ENCODE measurements around the gene TC2N. TPM values are rescaled to one million over a fixed set of nuclear protein-coding genes. Genes with fewer than 3 reads are reported as not detected.
"Not testable (repeated sequence)": the region's sequence is repeated elsewhere in the genome, so short reads cannot be mapped to it uniquely, and the experiment has no call there.

Gene TC2N
- total RNA-seq, 2 experiments from 2014 or later = 119 to 120 TPM

DNA sequence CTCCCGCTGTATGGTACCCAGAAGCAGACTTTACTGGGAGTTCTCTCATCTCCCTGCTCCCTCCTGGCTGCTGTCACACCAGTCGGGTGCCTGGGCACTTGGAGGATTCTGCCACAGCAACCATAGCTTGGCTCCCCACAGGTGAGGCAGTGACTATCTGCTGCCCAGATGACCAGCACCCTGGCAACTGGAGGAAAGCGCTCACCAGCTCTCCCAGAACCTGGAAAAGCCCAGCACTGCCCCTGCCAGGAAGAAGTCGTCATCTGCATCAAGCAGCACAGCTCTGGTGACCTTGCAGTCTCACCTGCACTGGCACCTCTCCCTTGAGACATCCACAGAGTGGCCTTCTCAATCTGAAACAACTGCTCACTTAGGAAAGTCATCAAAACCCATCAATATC lies 31.9 kb upstream of the TC2N start:
- ATAC-seq (peak; percentile 44), DNase-seq (peak; percentile 49)
- H3K4me1 Mint-ChIP-seq (ENCODE audit: low read depth) = peaks cover 13% of the 10 kb centered on the region
- H3K9me3 Mint-ChIP-seq (ENCODE audit: insufficient read depth) = no peaks in the 10 kb centered on the region
- H3K27ac Mint-ChIP-seq = peak overlapping the region; percentile 40
- ChIA-PET POLR2A (no interaction called here), CTCF (interaction anchor here (0.6 to 2.1 kb wide), 16 partner anchors 8 to 394 kb away, joined by 3 to 10 read pairs (median 4); no protein-coding TSS in a partner anchor)
- peaks cover 2% of the 10 kb centered on the region for H3K36me3 Mint-ChIP-seq (ENCODE audit: low read depth)
- H3K27me3 Mint-ChIP-seq (ENCODE audit: low read depth) = peaks cover 7% of the 10 kb centered on the region
- H3K4me3 Mint-ChIP-seq = no peak overlapping the region

- DNase-seq (no peak), ATAC-seq (no peak)
- peaks cover 7% of the 10 kb centered on the region for H3K27me3 Mint-ChIP-seq (ENCODE audit: low read depth)
- peaks cover 2% of the 10 kb centered on the region for H3K36me3 Mint-ChIP-seq (ENCODE audit: low read depth)
- H3K4me3 Mint-ChIP-seq = no peak overlapping the region
- POLR2A ChIA-PET = no interaction called here
- H3K9me3 Mint-ChIP-seq (ENCODE audit: insufficient read depth) = no peaks in the 10 kb centered on the region
- no peak overlapping the region for H3K27ac Mint-ChIP-seq
- CTCF ChIA-PET = interaction anchor here (1.1 to 2.1 kb wide), 7 partner anchors 13 to 249 kb away, joined by 3 to 10 read pairs (median 8); no protein-coding TSS in a partner anchor
- peaks cover 18% of the 10 kb centered on the region for H3K4me1 Mint-ChIP-seq (ENCODE audit: low read depth)
Measured at GRCh38 chr14:91898372-91898771, 31.0 kb upstream of the TC2N start.

DNA sequence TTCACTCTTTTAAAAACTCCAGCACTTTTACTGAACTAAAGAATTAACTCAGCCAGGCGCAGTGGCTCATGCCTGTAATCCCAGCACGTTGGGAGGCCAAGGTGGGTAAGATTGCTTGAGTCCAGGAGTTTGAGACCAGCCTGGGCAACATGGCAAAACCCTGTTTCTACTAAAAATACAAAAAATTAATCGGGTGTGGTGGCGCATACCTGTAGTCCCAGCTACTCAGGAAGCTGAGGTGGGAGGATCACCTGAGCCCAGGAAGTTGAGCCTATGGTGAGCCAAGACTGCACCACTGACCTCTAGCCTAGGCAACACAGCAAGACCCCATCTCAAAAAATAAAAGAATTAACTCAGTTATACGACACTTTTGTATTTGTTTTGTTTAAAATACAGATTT lies 30.4 kb upstream of the TC2N start:
- H3K27me3 Mint-ChIP-seq (ENCODE audit: low read depth); ATAC-seq; H3K4me3 Mint-ChIP-seq; H3K9me3 Mint-ChIP-seq (ENCODE audit: insufficient read depth); H3K27ac Mint-ChIP-seq; POLR2A ChIA-PET; DNase-seq; H3K36me3 Mint-ChIP-seq (ENCODE audit: low read depth): not testable (repeated sequence)
- CTCF ChIA-PET = interaction anchor here (1.1 to 1.9 kb wide), 2 partner anchors 13 to 24 kb away, joined by 3 to 6 read pairs; no protein-coding TSS in a partner anchor
- peaks cover 24% of the 10 kb centered on the region for H3K4me1 Mint-ChIP-seq (ENCODE audit: low read depth)

DNA sequence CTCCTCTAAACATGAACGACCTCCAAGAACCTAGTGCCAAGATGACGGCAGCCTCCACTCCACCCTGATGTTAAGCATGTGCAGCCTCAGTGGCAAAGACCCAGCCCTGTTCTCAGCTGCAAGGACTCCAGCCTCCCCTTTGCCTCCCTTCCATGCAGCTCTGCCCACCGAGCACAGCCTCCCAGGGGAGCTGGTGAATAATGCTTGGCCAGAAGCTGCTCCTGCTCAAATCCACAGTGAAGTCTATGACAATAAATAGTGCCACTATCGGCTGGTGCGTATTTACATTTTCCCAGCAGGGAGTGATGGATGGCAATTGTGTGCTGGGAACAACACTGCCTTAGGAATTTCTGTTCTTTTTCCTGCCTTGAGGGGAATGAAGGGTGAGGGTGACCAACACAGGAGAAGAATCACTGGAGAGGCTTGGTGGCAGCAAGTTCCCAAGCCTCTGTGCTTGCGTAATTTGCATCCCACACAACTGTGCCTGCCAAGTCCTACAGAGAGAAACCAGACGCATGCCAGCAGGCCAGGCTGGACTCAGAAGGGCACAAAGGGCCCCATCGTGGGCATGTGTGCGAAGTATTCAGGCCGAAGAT lies 29.9 kb upstream of the TC2N start:
- Mint-ChIP-seq H3K27me3 (ENCODE audit: low read depth) (peaks cover 7% of the 10 kb centered on the region), H3K36me3 (ENCODE audit: low read depth) (peaks cover 2% of the 10 kb centered on the region), H3K9me3 (ENCODE audit: insufficient read depth) (no peaks in the 10 kb centered on the region), H3K4me3 (no peak overlapping the region), H3K27ac (no peak overlapping the region), H3K4me1 (ENCODE audit: low read depth) (peaks cover 29% of the 10 kb centered on the region)
- ATAC-seq = no peak
- no peak for DNase-seq
- CTCF ChIA-PET = interaction anchor here (1.0 to 1.9 kb wide), 2 partner anchors 8 to 14 kb away, joined by 3 to 6 read pairs; no protein-coding TSS in a partner anchor
- POLR2A ChIA-PET = interaction anchor here (0.8 to 1.1 kb wide), 3 partner anchors 8 to 71 kb away, joined by 3 read pairs; no protein-coding TSS in a partner anchor

- CTCF ChIA-PET = interaction anchor here (1.0 to 1.9 kb wide), 4 partner anchors 9 to 46 kb away, joined by 3 to 6 read pairs (median 4); no protein-coding TSS in a partner anchor
- no peak overlapping the region for H3K4me3 Mint-ChIP-seq
- H3K27me3 Mint-ChIP-seq (ENCODE audit: low read depth) = peaks cover 7% of the 10 kb centered on the region
- no peak overlapping the region for H3K27ac Mint-ChIP-seq
- peaks cover 2% of the 10 kb centered on the region for H3K36me3 Mint-ChIP-seq (ENCODE audit: low read depth)
- DNase-seq (no peak), ATAC-seq (no peak)
- POLR2A ChIA-PET = interaction anchor here (0.8 to 1.1 kb wide), 4 partner anchors 9 to 71 kb away, joined by 3 read pairs; no protein-coding TSS in a partner anchor
- H3K9me3 Mint-ChIP-seq (ENCODE audit: insufficient read depth) = no peaks in the 10 kb centered on the region
- H3K4me1 Mint-ChIP-seq (ENCODE audit: low read depth) = peaks cover 37% of the 10 kb centered on the region
Measured at GRCh38 chr14:91896419-91896818, 29.1 kb upstream of the TC2N start.

DNA sequence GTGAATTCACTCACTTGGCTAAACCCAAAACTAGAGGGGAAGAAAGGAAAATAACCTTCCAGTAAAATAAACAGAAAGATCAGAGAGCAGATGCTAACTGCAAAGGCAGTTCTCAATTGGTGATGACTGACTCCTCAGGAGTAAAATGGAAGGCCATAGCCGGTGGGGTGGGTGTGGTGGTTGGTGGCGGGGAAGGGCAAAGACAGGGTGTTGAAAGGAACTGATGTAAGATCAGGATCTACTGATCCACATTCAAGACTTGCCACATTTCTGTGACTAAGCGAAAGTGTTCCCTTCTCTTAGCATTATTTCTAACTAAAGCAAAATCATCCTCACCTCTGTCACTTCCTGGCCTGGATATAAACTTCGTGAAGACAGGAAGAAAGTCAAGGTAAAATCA lies 26.3 kb upstream of the TC2N start:
- ChIA-PET POLR2A (no interaction called here), CTCF (interaction anchor here (1.0 to 3.4 kb wide), 8 partner anchors 9 to 244 kb away, joined by 3 to 15 read pairs (median 4); partner anchors contain the start of gene TC2N)
- DNase-seq = no peak
- Mint-ChIP-seq H3K27me3 (ENCODE audit: low read depth) (peaks cover 3% of the 10 kb centered on the region), H3K4me3 (no peak overlapping the region), H3K4me1 (ENCODE audit: low read depth) (peaks cover 56% of the 10 kb centered on the region), H3K9me3 (ENCODE audit: insufficient read depth) (no peaks in the 10 kb centered on the region), H3K36me3 (ENCODE audit: low read depth) (peaks cover 2% of the 10 kb centered on the region), H3K27ac (peak overlapping the region; percentile 53)
- ATAC-seq = no peak

DNA sequence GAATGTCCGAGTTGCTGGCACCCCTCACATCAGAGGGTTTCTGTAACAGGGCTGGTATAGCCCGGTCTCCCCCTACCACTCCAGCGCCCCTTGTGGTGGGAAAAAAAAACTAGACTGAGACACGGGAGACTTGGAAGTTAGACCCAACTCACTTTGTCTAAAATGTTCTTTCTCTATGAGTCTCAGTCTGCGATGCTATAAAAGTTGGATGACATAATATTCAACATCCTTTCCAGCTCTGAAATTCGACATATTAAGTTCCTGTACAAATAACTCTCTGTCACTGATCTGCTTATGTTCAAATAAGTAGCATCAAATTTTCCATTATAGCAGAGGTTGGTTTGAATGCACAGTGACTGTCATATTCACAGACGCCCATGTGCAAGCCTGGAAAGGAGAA lies 25.7 kb upstream of the TC2N start:
- Mint-ChIP-seq H3K4me3 (no peak overlapping the region), H3K9me3 (ENCODE audit: insufficient read depth) (no peaks in the 10 kb centered on the region), H3K36me3 (ENCODE audit: low read depth) (peaks cover 2% of the 10 kb centered on the region), H3K4me1 (ENCODE audit: low read depth) (peaks cover 58% of the 10 kb centered on the region), H3K27ac (peak overlapping the region; percentile 53), H3K27me3 (ENCODE audit: low read depth) (peaks cover 3% of the 10 kb centered on the region)
- DNase-seq (no peak), ATAC-seq (no peak)
- ChIA-PET POLR2A (no interaction called here), CTCF (interaction anchor here (0.9 to 3.9 kb wide), 11 partner anchors 8 to 790 kb away, joined by 3 to 15 read pairs (median 3); partner anchors contain the start of gene TC2N)

- ATAC-seq (no peak), DNase-seq (no peak)
- Mint-ChIP-seq H3K36me3 (ENCODE audit: low read depth) (peaks cover 2% of the 10 kb centered on the region), H3K27me3 (ENCODE audit: low read depth) (no peaks in the 10 kb centered on the region), H3K4me3 (no peak overlapping the region), H3K9me3 (ENCODE audit: insufficient read depth) (no peaks in the 10 kb centered on the region), H3K4me1 (ENCODE audit: low read depth) (peaks cover 62% of the 10 kb centered on the region), H3K27ac (peak overlapping the region; percentile 21)
- CTCF ChIA-PET = interaction anchor here (0.6 to 3.9 kb wide), 8 partner anchors 8 to 791 kb away, joined by 3 to 15 read pairs (median 5); partner anchors contain the start of gene TC2N
- POLR2A ChIA-PET = interaction anchor here (1.0 kb wide), 1 partner anchor 25 kb away, joined by 4 read pairs; no protein-coding TSS in a partner anchor
Measured at GRCh38 chr14:91891721-91892220, 24.4 kb upstream of the TC2N start.

- Mint-ChIP-seq H3K27me3 (ENCODE audit: low read depth) (no peaks in the 10 kb centered on the region), H3K27ac (peak overlapping the region; percentile 21), H3K9me3 (ENCODE audit: insufficient read depth) (no peaks in the 10 kb centered on the region), H3K36me3 (ENCODE audit: low read depth) (peaks cover 2% of the 10 kb centered on the region), H3K4me3 (no peak overlapping the region), H3K4me1 (ENCODE audit: low read depth) (peaks cover 65% of the 10 kb centered on the region)
- POLR2A ChIA-PET = interaction anchor here (1.0 kb wide), 2 partner anchors 25 to 56 kb away, joined by 4 read pairs; no protein-coding TSS in a partner anchor
- CTCF ChIA-PET = interaction anchor here (0.8 to 3.9 kb wide), 5 partner anchors 8 to 106 kb away, joined by 3 to 11 read pairs (median 5); no protein-coding TSS in a partner anchor
- DNase-seq (no peak), ATAC-seq (no peak)
Measured at GRCh38 chr14:91891101-91891500, 23.8 kb upstream of the TC2N start.

GRCh38 chr14:91890291-91890749 lies 23.0 kb upstream of the TC2N start:
- H3K27me3 Mint-ChIP-seq (ENCODE audit: low read depth) = no peaks in the 10 kb centered on the region
- POLR2A ChIA-PET = interaction anchor here (1.0 to 2.8 kb wide), 2 partner anchors 23 to 55 kb away, joined by 4 to 11 read pairs; partner anchors contain the start of gene TC2N
- peaks cover 65% of the 10 kb centered on the region for H3K4me1 Mint-ChIP-seq (ENCODE audit: low read depth)
- no peaks in the 10 kb centered on the region for H3K36me3 Mint-ChIP-seq (ENCODE audit: low read depth)
- ATAC-seq (peak; percentile 50), DNase-seq (peak; percentile 33)
- H3K9me3 Mint-ChIP-seq (ENCODE audit: insufficient read depth) = no peaks in the 10 kb centered on the region
- peak overlapping the region; percentile 86 for H3K27ac Mint-ChIP-seq
- H3K4me3 Mint-ChIP-seq = peak overlapping the region; percentile 48
- CTCF ChIA-PET = interaction anchor here (1.0 to 3.9 kb wide), 3 partner anchors 7 to 174 kb away, joined by 4 to 11 read pairs (median 5); no protein-coding TSS in a partner anchor

- DNase-seq = no peak
- no peak overlapping the region for H3K4me3 Mint-ChIP-seq
- no peaks in the 10 kb centered on the region for H3K9me3 Mint-ChIP-seq (ENCODE audit: insufficient read depth)
- ChIA-PET POLR2A (interaction anchor here (2.8 kb wide), 1 partner anchor 23 kb away, joined by 11 read pairs; the partner anchor contains the start of gene TC2N), CTCF (interaction anchor here (0.8 to 3.9 kb wide), 3 partner anchors 10 to 173 kb away, joined by 3 to 11 read pairs (median 4); no protein-coding TSS in a partner anchor)
- H3K36me3 Mint-ChIP-seq (ENCODE audit: low read depth) = no peaks in the 10 kb centered on the region
- H3K4me1 Mint-ChIP-seq (ENCODE audit: low read depth) = peaks cover 67% of the 10 kb centered on the region
- peak overlapping the region; percentile 86 for H3K27ac Mint-ChIP-seq
- ATAC-seq = peak; percentile 31
- no peaks in the 10 kb centered on the region for H3K27me3 Mint-ChIP-seq (ENCODE audit: low read depth)
Measured at GRCh38 chr14:91889477-91890211, 22.3 kb upstream of the TC2N start.
